GM10266 (cell line): ENCODE data around the gene ANKS4B.

ENCODE experiments used
- DNase-seq: peaks from one replicate; pipeline ENCODE4 v3.0.0; 2012; ENCODE audit errors: extremely low spot score
- TF ChIP-seq, protein P1 (sequence below): IDR thresholded peaks from 2 replicates; pipeline ENCODE4 v1.5.1; 2012; ENCODE audit warnings: mild to moderate bottlenecking, low read depth; ENCODE audit not compliant: control insufficient read depth, insufficient read depth; ENCODE audit errors: missing control alignments

ANKS4B gene, protein sequence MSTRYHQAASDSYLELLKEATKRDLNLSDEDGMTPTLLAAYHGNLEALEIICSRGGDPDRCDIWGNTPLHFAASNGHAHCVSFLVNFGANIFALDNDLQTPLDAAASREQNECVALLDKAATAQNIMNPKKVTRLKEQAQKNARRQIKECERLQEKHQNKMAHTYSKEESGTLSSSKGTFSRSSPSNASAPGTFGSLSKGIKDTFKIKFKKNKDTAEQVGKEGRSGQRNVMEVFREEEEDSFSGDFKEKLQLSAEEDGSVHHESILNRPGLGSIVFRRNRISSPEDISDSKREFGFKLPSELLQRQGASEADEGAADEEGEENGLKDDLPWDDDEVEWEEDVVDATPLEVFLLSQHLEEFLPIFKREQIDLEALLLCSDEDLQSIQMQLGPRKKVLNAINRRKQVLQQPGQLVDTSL

GRCh38 chr16:21233521-21234150 is at the start of gene ANKS4B:
Gene ANKS4B (plus strand): TSS chr16:21233699. CDS start chr16:21233738, 39 bp downstream.
- TF ChIP-seq, protein P1, sequence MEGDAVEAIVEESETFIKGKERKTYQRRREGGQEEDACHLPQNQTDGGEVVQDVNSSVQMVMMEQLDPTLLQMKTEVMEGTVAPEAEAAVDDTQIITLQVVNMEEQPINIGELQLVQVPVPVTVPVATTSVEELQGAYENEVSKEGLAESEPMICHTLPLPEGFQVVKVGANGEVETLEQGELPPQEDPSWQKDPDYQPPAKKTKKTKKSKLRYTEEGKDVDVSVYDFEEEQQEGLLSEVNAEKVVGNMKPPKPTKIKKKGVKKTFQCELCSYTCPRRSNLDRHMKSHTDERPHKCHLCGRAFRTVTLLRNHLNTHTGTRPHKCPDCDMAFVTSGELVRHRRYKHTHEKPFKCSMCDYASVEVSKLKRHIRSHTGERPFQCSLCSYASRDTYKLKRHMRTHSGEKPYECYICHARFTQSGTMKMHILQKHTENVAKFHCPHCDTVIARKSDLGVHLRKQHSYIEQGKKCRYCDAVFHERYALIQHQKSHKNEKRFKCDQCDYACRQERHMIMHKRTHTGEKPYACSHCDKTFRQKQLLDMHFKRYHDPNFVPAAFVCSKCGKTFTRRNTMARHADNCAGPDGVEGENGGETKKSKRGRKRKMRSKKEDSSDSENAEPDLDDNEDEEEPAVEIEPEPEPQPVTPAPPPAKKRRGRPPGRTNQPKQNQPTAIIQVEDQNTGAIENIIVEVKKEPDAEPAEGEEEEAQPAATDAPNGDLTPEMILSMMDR: no peak
- DNase-seq: no peak

GRCh38 chr16:21183995-21184394 is 49.5 kb upstream of the ANKS4B start:
- no peak for DNase-seq
- TF ChIP-seq, protein P1: no peak

- TF ChIP-seq, protein P1: no peak
- no peak for DNase-seq
Observed at GRCh38 chr16:21184834-21185233, 48.7 kb upstream of the ANKS4B start.

DNA sequence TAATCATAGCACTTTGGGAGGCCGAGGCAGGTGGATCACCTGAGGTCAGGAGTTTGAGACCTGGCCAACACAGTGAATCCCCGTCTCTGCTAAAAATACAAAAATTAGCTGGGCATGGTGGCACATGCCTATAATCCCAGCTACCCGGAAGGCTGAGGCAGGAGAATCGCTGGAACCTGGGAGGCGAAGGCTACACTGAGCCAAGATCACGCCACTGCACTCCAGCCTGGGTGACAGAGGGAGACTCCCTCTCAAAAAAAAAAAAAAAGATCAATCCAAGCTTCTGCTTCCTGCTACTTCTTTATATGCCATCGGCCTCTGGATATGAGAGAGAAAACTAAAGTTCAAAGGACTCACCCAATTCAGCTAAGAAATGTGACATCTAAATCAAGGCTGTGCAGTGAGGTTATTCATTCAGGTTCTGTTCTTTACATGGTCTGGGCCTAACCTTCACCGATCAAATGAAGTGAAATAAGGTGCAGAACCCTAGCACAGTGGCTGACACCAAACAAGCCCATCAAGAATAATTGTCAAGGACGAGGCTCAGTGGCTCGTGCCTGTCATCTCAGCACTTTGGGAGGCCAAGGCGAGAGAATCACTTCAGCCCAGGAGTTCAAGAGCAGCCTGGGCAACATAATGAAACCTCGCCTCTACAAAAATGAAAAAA is 47.7 kb upstream of the ANKS4B start:
- no peak for DNase-seq
- TF ChIP-seq, protein P1: no peak

DNA sequence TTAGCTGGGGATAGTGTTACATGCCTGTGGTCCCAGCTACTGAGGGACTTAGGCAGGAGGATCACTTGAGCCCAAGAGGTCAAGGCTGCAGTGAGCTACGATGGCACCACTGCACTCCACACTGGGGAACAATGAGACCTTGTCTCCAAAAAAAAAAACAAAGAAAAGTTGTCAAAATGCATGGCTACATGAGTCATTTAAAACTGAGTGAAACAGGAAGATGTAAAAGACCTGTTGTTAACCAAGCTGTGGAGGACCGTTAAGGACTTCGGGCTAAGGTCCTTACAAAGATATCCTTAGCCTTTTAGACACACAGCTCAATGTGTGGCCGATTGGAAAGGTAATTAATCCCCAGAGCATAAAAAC is 47.2 kb upstream of the ANKS4B start:
- no peak for DNase-seq
- TF ChIP-seq, protein P1: no peak

DNA sequence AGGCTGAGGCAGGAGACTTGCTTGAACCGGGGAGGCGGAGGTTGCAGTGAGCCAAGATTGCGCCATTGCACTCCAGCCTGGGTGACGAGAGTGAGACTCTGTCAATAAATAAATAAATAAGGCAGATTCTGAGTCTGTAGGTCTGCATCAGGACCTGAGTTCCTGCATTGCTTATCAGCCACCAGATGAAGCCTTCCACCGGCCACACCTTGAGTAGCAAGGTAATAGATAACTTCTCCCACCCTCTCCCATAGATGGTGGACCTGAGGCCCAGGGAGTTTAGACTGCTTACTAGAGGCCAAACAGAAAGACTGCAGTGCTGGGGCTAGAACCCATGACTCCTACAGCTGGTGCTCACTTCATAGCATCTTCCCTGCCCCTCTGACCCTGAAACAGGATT is 44.2 kb upstream of the ANKS4B start:
- TF ChIP-seq, protein P1: no peak
- DNase-seq: no peak
